Heart right ventricle (tissue), 16 donors: ENCODE results near the gene SHC1. TPM values are rescaled to one million over a fixed set of nuclear protein-coding genes. Genes with fewer than 3 reads are reported as not detected.

Experiments
- ATAC-seq, 8 donors: fragments of 200-7000 bp; cut with Tn5 transposase; one replicate each; pipeline ENCODE4 v1.9.1; 2020; ENCODE audit warnings: mild to moderate bottlenecking in 8 of 8, moderate library complexity in 8 of 8, moderate number of reproducible peaks in 1 of 8
- DNase-seq, 2 donors: peaks; one replicate each; pipeline ENCODE4 v3.0.0-alpha.2; 2020
- H3K27ac ChIP-seq, 10 donors: fragments of 200-600 bp; sonication (generic) in 2 of 10; one replicate each; pipeline versions ENCODE4 v1.5.0 to v1.8.0; 2020 to 2022; ENCODE audit warnings: mild to moderate bottlenecking in 3 of 10
- H3K27me3 ChIP-seq, 7 donors: fragments of 200-600 bp; one replicate each; pipeline ENCODE4 v1.8.0; 2021 to 2022; ENCODE audit warnings: mild to moderate bottlenecking in 2 of 7
- H3K36me3 ChIP-seq, 9 donors: fragments of 200-600 bp; sonication (generic) in 1 of 9; one replicate each; pipeline versions ENCODE4 v1.5.0 to v1.8.0; 2020 to 2022; ENCODE audit warnings: mild to moderate bottlenecking in 2 of 9
- H3K4me1 ChIP-seq, 9 donors: fragments of 200-600 bp; sonication (generic) in 1 of 9; one replicate each; pipeline versions ENCODE4 v1.5.0 to v1.8.0; 2020 to 2022; ENCODE audit warnings: mild to moderate bottlenecking in 4 of 9
- H3K4me3 ChIP-seq, 10 donors: fragments of 200-600 bp; sonication (generic) in 2 of 10; one replicate each; pipeline versions ENCODE4 v1.5.0 to v1.8.0; 2020 to 2022; ENCODE audit warnings: mild to moderate bottlenecking in 7 of 10, moderate library complexity in 2 of 10
- H3K9me3 ChIP-seq, 11 donors: fragments of 200-600 bp in 10 of 11; sonication (generic) in 2 of 11; one replicate each; pipeline versions ENCODE4 v1.5.0 to v1.8.0; 2013 to 2022; ENCODE audit warnings: mild to moderate bottlenecking in 2 of 11, control low read depth in 1 of 11, moderate library complexity in 1 of 11
- WGBS, 2 donors: extraction: QIAGEN DNeasy Blood & Tissue Kit; methylation state at CpG; one replicate each; pipeline ENCODE4 v1.1.7; 2013; ENCODE audit warnings: inconsistent platforms in 1 of 2; 5-methylcytosine and 5-hydroxymethylcytosine counted together
- intact Hi-C, 10 donors: fragments of 100-400 bp; cut with DNase I; formaldehyde crosslinking; loops; one replicate each; pipeline versions ENCODE4 v1.11.1 to v1.14.2; 2022
- polyA plus RNA-seq, 2 donors: library from polyadenylated mRNA; stranded (reverse); fragments of 200-250 nt; gene quantifications; one replicate each; pipeline ENCODE4 v1.2.3, GENCODE V29; 2013
- total RNA-seq, 10 donors: library from RNA; stranded (reverse); fragmentation: NEBNext Ultra II Directional in 3 of 10; extraction: Animal tissue kit (Norgen Biotek cat#: 25700) in 3 of 10; gene quantifications; one replicate each; pipeline versions ENCODE4 v1.2.1 to v1.2.4, GENCODE V29; 2021 to 2023
- TF ChIP-seq, protein P1 (sequence below), 9 donors: fragments of 200-600 bp; sonication (generic) in 2 of 9; IDR thresholded peaks; one replicate each; pipeline versions ENCODE4 v1.5.0 to v1.8.0; 2021 to 2022; ENCODE audit warnings: antibody characterized with exemption in 9 of 9, mild to moderate bottlenecking in 5 of 9, moderate library complexity in 1 of 9
- donor health status: Arrhythmogenic right ventricular cardiomyopathy.
- donor health status: ischemic (EF 13 %, LVEDD 7.1; RV severe dilation, severe dysfunction).
- donor health status: healthy with polysubstance abuse.
- donor health status: DM: no; HTN: yes; CAD: no.
- donor health status: DM: no; HTN: no; CAD: no.
- donor health status: ischemic (EF 25% LVEDD 6.9; RV normal size, moderate dysfunction).
- donor health status: ischemic (EF 25% LVEDD 5.7; RV mildly dilated, moderate dysfunction).
- donor health status: healthy.
- donor health status: DM: yes; HTN: yes; CAD: no.
- donor health status: Ischemic cardiomyopathy.
- donor health status: ischemic (EF 35%, LVEDD 5.7; RV mildly dilated, moderate dysfunction).
- donor health status: nonischemic (EF 11% LVEDD 7.7; RV severe dilation, severe dysfunction).
- donor health status: DM: yes; HTN: yes; CAD: no.
- donor health status: PGD.
- donor health status: ischemic (EF 29% LVEDD 5.4; RV normal size, mild dysfunction).
- donor health status: nonischemic (EF 23%, LVEDD 6.1; RV moderate dilation, normal function).

The SHC1 gene
- total and polyA plus RNA-seq, 12 donors, result 35.6 to 95.7 (median 57.7) TPM

DNA sequence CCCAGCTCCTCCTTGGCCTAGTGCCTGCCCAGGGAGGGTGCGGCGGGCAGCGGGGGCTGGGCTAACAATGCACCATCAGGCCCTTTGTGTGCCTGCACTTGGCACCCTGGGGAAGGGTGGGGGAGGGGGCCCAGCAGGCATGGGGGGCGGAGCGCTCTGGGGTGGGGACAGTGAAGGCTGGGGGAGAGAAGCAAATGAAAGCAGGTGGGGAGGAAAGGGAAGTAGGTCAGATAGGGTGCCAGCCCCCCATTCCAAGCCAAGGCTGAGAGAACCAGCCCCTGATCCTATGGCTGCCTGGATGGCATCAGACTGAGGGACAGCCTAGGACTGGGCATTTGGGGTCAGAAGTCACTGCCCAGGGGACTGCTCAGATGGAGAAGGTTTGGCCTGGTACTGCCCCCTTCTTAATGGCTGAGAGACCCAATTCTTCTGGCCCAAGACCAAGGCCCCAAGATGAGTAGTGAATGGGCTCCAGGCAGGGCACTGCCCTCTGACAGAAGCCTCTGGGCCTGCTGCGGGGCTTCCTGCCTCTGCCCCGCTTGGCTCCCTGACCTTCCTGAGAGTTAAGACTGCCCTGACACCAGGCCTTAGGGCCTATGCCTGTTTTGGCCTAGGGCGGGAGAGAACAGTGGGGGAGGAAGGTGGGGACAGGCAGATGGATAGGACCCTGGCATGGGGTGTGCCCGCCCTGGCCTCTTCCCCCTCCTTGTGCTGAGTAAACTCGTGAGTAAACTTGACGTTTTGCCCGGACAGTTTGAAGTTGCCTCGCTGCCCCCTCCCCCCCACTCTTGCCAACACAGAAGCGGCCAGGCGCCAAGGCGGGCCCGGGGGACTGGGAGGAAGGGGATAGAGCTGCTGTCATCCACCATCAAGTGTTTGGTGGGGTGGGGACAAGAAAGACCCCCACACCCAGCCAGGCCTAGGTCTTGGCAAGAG is 34.8 kb upstream of the SHC1 start:
- ATAC-seq, result peak in 6 of 8 donors; percentile 3 to 25 (median 12)
- 43 to 44% methylated on average over 17 of the region's 17 CpGs for WGBS, 2 donors
- TF ChIP-seq, protein P1, sequence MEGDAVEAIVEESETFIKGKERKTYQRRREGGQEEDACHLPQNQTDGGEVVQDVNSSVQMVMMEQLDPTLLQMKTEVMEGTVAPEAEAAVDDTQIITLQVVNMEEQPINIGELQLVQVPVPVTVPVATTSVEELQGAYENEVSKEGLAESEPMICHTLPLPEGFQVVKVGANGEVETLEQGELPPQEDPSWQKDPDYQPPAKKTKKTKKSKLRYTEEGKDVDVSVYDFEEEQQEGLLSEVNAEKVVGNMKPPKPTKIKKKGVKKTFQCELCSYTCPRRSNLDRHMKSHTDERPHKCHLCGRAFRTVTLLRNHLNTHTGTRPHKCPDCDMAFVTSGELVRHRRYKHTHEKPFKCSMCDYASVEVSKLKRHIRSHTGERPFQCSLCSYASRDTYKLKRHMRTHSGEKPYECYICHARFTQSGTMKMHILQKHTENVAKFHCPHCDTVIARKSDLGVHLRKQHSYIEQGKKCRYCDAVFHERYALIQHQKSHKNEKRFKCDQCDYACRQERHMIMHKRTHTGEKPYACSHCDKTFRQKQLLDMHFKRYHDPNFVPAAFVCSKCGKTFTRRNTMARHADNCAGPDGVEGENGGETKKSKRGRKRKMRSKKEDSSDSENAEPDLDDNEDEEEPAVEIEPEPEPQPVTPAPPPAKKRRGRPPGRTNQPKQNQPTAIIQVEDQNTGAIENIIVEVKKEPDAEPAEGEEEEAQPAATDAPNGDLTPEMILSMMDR (IDR thresholded peaks at IDR 0.05), result no peak

DNA sequence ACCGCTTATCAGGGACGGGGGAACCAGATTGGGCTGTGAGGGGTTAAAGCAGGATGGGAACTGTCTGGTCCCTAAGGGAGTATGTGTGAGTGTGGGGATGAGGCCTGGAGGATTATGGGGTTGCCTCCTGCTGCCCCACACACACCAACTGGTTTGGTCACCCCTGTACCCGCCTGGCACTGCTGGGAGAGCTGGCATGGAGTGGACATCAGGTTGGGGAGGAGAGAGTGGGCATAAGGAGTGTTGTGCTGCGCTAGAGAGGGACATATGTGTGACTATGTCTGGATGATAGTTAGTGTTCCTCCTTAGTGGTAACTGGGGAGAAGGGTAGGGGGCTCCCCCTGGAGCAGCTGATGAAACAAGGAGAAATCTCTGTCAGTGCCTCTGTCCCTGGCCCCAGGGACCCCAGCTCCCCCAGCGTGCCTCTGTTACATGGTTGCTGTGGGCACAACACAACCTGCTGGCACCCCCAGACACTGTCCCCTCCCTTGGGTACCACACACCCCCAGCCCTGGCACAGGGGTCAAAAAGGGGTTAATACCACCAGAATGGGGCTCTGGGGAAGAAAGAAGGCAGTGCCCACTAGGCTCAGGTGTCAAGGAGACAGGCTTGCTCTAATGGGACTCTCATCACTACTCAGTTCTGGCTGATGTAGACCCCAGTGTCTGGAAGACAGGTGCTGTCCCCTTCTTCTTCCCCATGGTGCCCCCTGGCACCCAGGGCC is 34.0 kb upstream of the SHC1 start:
- Histone ChIP-seq H3K36me3 (no peaks in the 10 kb centered on the region), H3K27me3 (no peaks in the 10 kb centered on the region), H3K4me1 (peaks cover 29 to 71% (median 60%) of the 10 kb centered on the region in 9 donors), H3K27ac (peak overlapping the region; percentile 90 to 98 (median 96)), H3K9me3 (no peaks in the 10 kb centered on the region), H3K4me3 (peak overlapping the region; percentile 50 to 97 (median 91))
- intact Hi-C loops, result loop anchor here in 3 of 10 donors (5.0 to 10.0 kb wide), 3 partner anchors 42 to 60 kb away; partner anchors contain the start of genes ADAM15 (in 1 of the 3), EFNA4 (in 1 of the 3) and PYGO2 (in 1 of the 3)
- TF ChIP-seq, protein P1 (IDR thresholded peaks at IDR 0.05), result no peak
- DNase-seq (no peak), ATAC-seq (no peak)
- 24 to 33% methylated on average over 5 of the region's 5 CpGs for WGBS, 2 donors

More for the DNA sequence above, 34.8 kb upstream of the SHC1 start:
- peak overlapping the region; percentile 90 to 98 (median 96) for H3K27ac ChIP-seq
- H3K27me3 ChIP-seq, result no peaks in the 10 kb centered on the region
- peaks cover 26 to 70% (median 54%) of the 10 kb centered on the region in 9 donors for H3K4me1 ChIP-seq
- intact Hi-C loops, result loop anchor here in 1 of 10 donors (10.0 kb wide), 1 partner anchor 59 kb away; the partner anchor contains the start of gene EFNA4
- no peaks in the 10 kb centered on the region for H3K36me3 ChIP-seq
- peak; percentile 69 to 80 for DNase-seq
- peak overlapping the region in 8 of 10 donors; percentile 87 to 97 (median 92) for H3K4me3 ChIP-seq
- no peaks in the 10 kb centered on the region for H3K9me3 ChIP-seq

DNA sequence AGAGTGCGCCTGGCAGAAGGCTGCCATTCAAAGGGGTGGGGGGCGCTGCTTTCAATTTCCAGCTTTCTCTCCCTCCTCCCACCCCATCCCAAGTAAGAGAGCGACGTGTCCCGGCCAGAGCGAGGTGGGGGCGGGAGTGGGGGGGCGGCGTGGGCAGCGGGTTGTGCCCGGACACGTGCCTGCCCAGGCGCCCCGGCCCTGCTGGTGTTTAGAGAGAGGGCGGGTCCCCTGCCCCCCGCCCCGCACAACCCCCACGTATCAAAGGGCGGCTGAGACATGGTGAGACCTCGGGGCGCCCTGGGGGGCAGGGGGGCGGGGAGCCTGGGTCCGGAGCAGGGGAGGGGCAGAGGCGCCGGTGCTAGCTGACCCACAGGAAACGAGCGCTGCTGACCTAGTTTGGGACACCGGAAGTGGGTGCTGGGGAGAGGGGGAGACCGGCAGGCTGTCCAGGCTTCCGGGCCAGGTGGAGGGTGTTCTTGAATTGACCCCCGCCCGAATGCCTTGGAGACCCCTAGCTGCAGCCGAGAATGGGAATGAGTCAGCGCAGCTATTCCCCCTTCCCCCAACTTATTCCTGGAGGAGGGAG is 33.3 kb upstream of the SHC1 start:
- ATAC-seq (peak in 7 of 8 donors; percentile 5 to 19 (median 8)), DNase-seq (peak; percentile 72 to 79)
- Histone ChIP-seq H3K4me1 (peaks cover 33 to 75% (median 66%) of the 10 kb centered on the region in 9 donors), H3K27me3 (no peaks in the 10 kb centered on the region), H3K36me3 (no peaks in the 10 kb centered on the region), H3K27ac (peak overlapping the region; percentile 90 to 98 (median 96)), H3K9me3 (no peaks in the 10 kb centered on the region), H3K4me3 (peak overlapping the region; percentile 50 to 97 (median 91))
- 0 to 1% methylated on average over 34 of the region's 34 CpGs for WGBS, 2 donors
- TF ChIP-seq, protein P1 (IDR thresholded peaks at IDR 0.05), result no peak
- intact Hi-C loops, result loop anchor here in 3 of 10 donors (5.0 to 10.0 kb wide), 3 partner anchors 42 to 61 kb away; partner anchors contain the start of genes ADAM15 (in 1 of the 3), EFNA4 (in 1 of the 3) and PYGO2 (in 1 of the 3)
